ENCODE results near the gene ARID1A.

GRCh38 chr1:26772687-26773086, 76.9 kb downstream of the ARID1A start:
- TF ChIP-seq CTCF (conservative IDR thresholded peaks at IDR 0.05) (no peak), EZH2 (IDR thresholded peaks at IDR 0.05; ENCODE audit: low read depth) (no peak)

All from PC-9 (cell line).